Esophagus muscularis mucosa (tissue), 4 donors: ENCODE measurements around the gene FGA. TPM values are rescaled to one million over a fixed set of nuclear protein-coding genes. Genes with fewer than 3 reads are reported as not detected.

Experiments used
- DNase-seq: peaks from one replicate; pipeline ENCODE4 v3.0.0-alpha.2; 2017; ENCODE audit errors: extremely low spot score
- H3K27ac ChIP-seq, 4 donors: fragments of 200-600 bp; sonication (generic); replicated peaks in 1 of 4; 1 replicate in 3 of 4; 2 replicates in 1 of 4; pipeline ENCODE4 v1.5.1; 2016 to 2019; ENCODE audit warnings: mild to moderate bottlenecking in 1 of 4
- H3K27me3 ChIP-seq, 4 donors: fragments of 200-600 bp; sonication (generic); one replicate each; pipeline versions ENCODE4 v1.5.1 to v1.6.0; 2016 to 2019
- H3K36me3 ChIP-seq, 4 donors: fragments of 200-600 bp; sonication (generic); one replicate each; pipeline ENCODE4 v1.5.1; 2016 to 2019
- H3K4me1 ChIP-seq, 4 donors: fragments of 200-600 bp; sonication (generic); one replicate each; pipeline ENCODE4 v1.5.1; 2016 to 2019
- H3K4me3 ChIP-seq, 4 donors: fragments of 200-600 bp; sonication (generic); 1 replicate in 2 of 4; 2 replicates in 2 of 4; pipeline ENCODE4 v1.5.1; 2016 to 2019; ENCODE audit warnings: mild to moderate bottlenecking in 4 of 4, moderate library complexity in 1 of 4
- H3K9me3 ChIP-seq, 4 donors: fragments of 200-600 bp; sonication (generic); 1 replicate in 3 of 4; 2 replicates in 1 of 4; pipeline ENCODE4 v1.5.1; 2016 to 2019
- EP300 ChIP-seq: sonication (generic); formaldehyde crosslinking; IDR thresholded peaks from one replicate; pipeline ENCODE4 v1.6.1; 2017; ENCODE audit warnings: antibody characterized with exemption
- POLR2A ChIP-seq: fragments of 450-650 bp; IDR thresholded peaks from one replicate; pipeline ENCODE4 v1.6.1; 2017; ENCODE audit warnings: antibody characterized with exemption, moderate library complexity, mild to moderate bottlenecking, low read depth
- POLR2AphosphoS5 ChIP-seq, 2 donors: sonication (generic); formaldehyde crosslinking; IDR thresholded peaks; one replicate each; pipeline ENCODE4 v1.6.1; 2017; ENCODE audit warnings: antibody characterized with exemption in 2 of 2
- WGBS: methylation state at CpG from one replicate; pipeline ENCODE4 v1.1.5; 2018; 5-methylcytosine and 5-hydroxymethylcytosine counted together
- intact Hi-C: fragments of 100-400 bp; cut with DNase I; formaldehyde crosslinking; loops from one replicate; pipeline ENCODE4 v1.15.1; 2023
- total RNA-seq, 4 donors: library from RNA; depleted of rRNA; stranded (reverse); fragments of >200 nt; gene quantifications; one replicate each; pipeline versions ENCODE4 v1.1.0 to v1.2.1, GENCODE V29; 2016
- TF ChIP-seq, protein P1 (sequence below), 3 experiments: fragments of 200-600 bp in 2 of 3; fragments of 450-650 bp in 1 of 3; sonication (generic) in 2 of 3; IDR thresholded peaks; one replicate each; pipeline ENCODE4 v1.5.1; 2017 to 2019; ENCODE audit warnings: antibody characterized with exemption in 3 of 3, mild to moderate bottlenecking in 2 of 3, moderate library complexity in 1 of 3

The FGA gene
- total RNA-seq, 4 donors from 2014 or later, result not detected

DNA sequence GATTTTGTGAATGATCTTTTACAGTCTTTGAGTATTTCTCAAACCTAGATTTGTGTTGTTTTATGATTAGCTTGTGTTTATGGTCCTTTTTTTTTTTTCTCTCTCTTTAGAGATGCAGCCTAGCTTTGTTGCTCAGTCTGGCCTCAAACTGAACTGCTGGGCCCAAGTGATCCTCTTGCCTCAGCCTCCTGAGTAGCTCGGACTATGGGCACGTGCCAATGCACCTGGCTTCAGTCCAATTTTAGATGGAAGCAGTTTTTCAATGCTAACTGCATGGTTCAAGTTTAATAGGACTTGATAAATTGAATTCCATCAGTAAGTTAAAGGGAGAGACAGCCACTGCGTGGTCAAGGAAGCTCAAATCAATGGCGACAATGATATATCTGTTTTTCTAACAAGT, 25.7 kb upstream of the FGA start:
- Histone ChIP-seq H3K4me1 (no peaks in the 10 kb centered on the region), H3K9me3 (no peaks in the 10 kb centered on the region), H3K4me3 (no peak overlapping the region), H3K36me3 (no peaks in the 10 kb centered on the region), H3K27ac (no peak overlapping the region), H3K27me3 (no peaks in the 10 kb centered on the region)
- intact Hi-C loops, result no loop called here
- no peak for DNase-seq
- 54% methylated on average over 4 of the region's 4 CpGs for WGBS
- no peak for TF ChIP-seq POLR2A
- TF ChIP-seq, protein P1, sequence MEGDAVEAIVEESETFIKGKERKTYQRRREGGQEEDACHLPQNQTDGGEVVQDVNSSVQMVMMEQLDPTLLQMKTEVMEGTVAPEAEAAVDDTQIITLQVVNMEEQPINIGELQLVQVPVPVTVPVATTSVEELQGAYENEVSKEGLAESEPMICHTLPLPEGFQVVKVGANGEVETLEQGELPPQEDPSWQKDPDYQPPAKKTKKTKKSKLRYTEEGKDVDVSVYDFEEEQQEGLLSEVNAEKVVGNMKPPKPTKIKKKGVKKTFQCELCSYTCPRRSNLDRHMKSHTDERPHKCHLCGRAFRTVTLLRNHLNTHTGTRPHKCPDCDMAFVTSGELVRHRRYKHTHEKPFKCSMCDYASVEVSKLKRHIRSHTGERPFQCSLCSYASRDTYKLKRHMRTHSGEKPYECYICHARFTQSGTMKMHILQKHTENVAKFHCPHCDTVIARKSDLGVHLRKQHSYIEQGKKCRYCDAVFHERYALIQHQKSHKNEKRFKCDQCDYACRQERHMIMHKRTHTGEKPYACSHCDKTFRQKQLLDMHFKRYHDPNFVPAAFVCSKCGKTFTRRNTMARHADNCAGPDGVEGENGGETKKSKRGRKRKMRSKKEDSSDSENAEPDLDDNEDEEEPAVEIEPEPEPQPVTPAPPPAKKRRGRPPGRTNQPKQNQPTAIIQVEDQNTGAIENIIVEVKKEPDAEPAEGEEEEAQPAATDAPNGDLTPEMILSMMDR (IDR thresholded peaks at IDR 0.05), result no peak
- no peak for TF ChIP-seq POLR2AphosphoS5 (IDR thresholded peaks at IDR 0.05)
- no peak for TF ChIP-seq EP300

DNA sequence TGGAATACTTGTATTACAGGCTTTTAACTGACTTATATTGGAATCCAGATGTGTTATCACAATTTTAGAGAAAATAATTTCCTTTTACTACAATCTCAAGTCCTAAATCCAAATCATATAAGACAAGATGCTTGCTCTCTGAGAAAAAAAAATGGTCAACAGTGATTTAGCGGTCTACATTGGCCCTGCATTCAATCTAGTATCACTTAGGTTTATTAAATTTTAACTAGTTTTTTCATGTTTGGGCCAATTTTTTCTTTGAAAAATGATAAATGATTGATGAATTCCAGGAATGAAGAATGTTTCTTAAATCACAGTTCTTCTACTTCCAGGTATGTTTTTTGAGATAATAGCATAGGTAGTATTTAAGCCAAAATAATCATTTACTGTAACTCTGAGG, 24.7 kb upstream of the FGA start:
- no peaks in the 10 kb centered on the region for H3K27me3 ChIP-seq
- no peaks in the 10 kb centered on the region for H3K4me1 ChIP-seq
- DNase-seq, result no peak
- H3K4me3 ChIP-seq, result no peak overlapping the region
- 89% methylated on average over 1 of the region's 1 CpG for WGBS
- intact Hi-C loops, result no loop called here
- H3K27ac ChIP-seq, result no peak overlapping the region
- no peaks in the 10 kb centered on the region for H3K36me3 ChIP-seq
- TF ChIP-seq POLR2A (no peak), EP300 (no peak), POLR2AphosphoS5 (IDR thresholded peaks at IDR 0.05) (no peak)
- TF ChIP-seq, protein P1 (IDR thresholded peaks at IDR 0.05), result no peak
- no peaks in the 10 kb centered on the region for H3K9me3 ChIP-seq

DNA sequence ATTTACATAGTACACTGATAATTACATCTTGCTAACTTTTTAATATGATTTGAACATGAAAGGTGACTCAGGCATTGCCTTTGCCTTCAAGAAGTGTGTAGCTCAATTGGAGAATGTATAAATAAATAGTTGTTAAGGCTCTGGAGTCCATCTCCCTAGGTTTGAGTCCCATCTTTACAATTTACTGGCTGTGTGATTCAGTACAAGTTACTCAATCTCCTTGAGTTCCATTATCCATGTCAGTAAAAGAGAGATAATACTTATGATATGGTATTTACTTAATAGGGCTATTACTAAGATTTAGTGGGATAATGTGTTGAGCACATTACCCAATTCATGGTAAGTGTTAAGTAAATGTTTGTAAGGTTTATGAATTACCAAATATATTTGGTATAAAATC, 23.8 kb upstream of the FGA start:
- Histone ChIP-seq H3K4me1 (no peaks in the 10 kb centered on the region), H3K4me3 (no peak overlapping the region), H3K36me3 (no peaks in the 10 kb centered on the region), H3K27me3 (no peaks in the 10 kb centered on the region), H3K9me3 (no peaks in the 10 kb centered on the region), H3K27ac (no peak overlapping the region)
- intact Hi-C loops, result no loop called here
- TF ChIP-seq, protein P1 (IDR thresholded peaks at IDR 0.05), result no peak
- TF ChIP-seq POLR2AphosphoS5 (IDR thresholded peaks at IDR 0.05) (no peak), POLR2A (no peak)
- DNase-seq, result no peak

DNA sequence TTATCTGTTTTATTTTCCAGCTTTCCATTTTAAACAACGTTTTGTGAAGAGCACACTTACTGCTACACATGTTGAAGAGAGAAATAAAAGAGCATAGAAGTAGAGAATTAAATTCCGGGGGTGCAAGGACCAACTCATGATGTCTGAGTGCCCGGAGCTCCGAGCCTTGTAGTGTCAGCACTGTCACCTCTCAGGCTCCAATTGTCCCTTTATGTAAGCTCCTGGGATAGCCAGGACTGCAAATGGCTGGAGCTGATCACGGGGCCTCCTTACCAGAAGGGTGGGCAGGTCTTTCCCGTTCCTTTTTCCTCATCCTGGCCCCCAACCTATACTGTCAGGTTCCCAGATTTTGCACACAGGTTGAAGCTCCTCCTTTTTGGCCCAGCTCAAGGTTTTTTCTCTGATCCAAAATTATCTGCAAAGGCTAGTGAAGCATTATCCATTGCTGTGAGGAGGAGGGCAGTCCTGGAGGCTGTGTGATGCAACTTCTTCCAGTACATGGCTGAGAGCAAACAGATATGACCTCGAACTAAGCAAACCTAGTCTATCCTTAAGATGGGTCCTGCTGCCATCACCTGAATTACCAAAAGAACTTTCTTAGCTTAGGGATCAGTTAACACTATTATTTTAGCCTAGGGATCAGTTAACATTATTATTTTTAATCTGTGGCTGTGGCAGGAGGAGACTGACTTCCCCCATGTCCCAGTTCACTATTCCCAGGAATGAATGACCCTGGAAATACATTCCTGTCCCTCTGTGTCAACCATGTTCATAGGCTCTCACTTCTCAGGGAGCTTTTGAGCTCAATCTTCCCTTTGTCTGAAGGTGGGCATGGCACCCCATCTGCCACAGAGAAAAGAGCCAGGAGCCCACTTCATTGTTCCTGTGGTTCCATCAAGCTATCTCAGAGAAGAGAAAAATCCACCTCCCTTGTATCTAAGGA, 22.2 kb upstream of the FGA start, which contains the start of gene FGG:
Gene FGG (minus strand): TSS at position 185 of the 943 bp plus-strand sequence. CDS start 47 bp downstream, at position 138.
- H3K4me3 ChIP-seq, result no peak within 1 kb of the TSS
- intact Hi-C loops, result no loop called here
- no peaks in the 10 kb centered on the region for H3K9me3 ChIP-seq
- 83% methylated on average over 7 of the region's 7 CpGs for WGBS
- H3K27me3 ChIP-seq, result peaks cover 0 to 8% (median 0%) of the 10 kb centered on the region in 4 donors
- no peak for TF ChIP-seq POLR2A
- H3K27ac ChIP-seq, result no peak within 1 kb of the TSS
- H3K36me3 ChIP-seq, result no peaks in the 10 kb centered on the region
- H3K4me1 ChIP-seq, result no peaks in the 10 kb centered on the region
- DNase-seq, result no peak

DNA sequence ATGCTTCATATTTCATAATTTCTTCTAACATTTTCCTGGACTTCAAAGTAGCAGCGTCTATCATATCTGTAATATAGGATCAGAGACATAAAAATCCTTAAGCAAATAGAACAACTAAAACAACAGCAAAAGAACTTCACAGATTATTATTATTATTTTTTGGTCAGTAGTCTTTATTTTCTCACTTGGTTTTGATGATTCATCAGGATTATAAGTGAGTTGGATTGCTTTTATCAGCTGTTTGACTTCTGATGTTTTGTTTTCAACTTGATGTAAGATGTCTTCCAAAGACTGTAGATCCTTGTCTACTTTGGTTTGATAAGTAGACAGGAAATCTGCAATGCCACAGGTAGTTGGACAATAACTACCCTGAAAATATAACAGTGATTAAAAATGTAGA, 21.3 kb upstream of the FGA start:
- DNase-seq, result no peak
- Histone ChIP-seq H3K4me3 (no peak overlapping the region), H3K9me3 (no peaks in the 10 kb centered on the region), H3K27me3 (peaks cover 0 to 8% (median 0%) of the 10 kb centered on the region in 4 donors), H3K4me1 (no peaks in the 10 kb centered on the region), H3K36me3 (no peaks in the 10 kb centered on the region), H3K27ac (no peak overlapping the region)
- TF ChIP-seq, protein P1 (IDR thresholded peaks at IDR 0.05), result no peak
- TF ChIP-seq EP300 (no peak), POLR2A (no peak), POLR2AphosphoS5 (IDR thresholded peaks at IDR 0.05) (no peak)
- intact Hi-C loops, result no loop called here
- WGBS, result 84% methylated on average over 1 of the region's 1 CpG
